Motor neuron (in vitro differentiated cells): Measurements from ENCODE around the gene ZNF683. TPM values are rescaled to one million over a fixed set of nuclear protein-coding genes. Genes with fewer than 3 reads are reported as not detected.

Source experiments
- ATAC-seq, 8 experiments: fragments of 200-7000 bp; cut with Tn5 transposase; replicated peaks in 6 of 8; 2 replicates each; pipeline ENCODE4 v1.8.0; 2021; ENCODE audit warnings: mild to moderate bottlenecking in 8 of 8, moderate library complexity in 8 of 8
- H3K27ac ChIP-seq, 2 donors: fragments of 250-450 bp; sonication (Bioruptor Pico); 2 replicates each; pipeline ENCODE4 v1.9.0; 2021; ENCODE audit warnings: antibody characterized with exemption in 2 of 2, mild to moderate bottlenecking in 2 of 2, moderate library complexity in 1 of 2
- H3K4me1 ChIP-seq, 2 donors: fragments of 250-450 bp; sonication (Bioruptor Pico); replicated peaks in 1 of 2; 2 replicates each; pipeline ENCODE4 v1.6.1; 2021; ENCODE audit warnings: antibody characterized with exemption in 2 of 2, mild to moderate bottlenecking in 2 of 2, moderate library complexity in 1 of 2
- H3K4me3 ChIP-seq, 5 donors: fragments of 250-450 bp; sonication (Bioruptor Pico); 2 replicates each; pipeline ENCODE4 v1.9.0; 2021; ENCODE audit warnings: antibody characterized with exemption in 5 of 5, mild to moderate bottlenecking in 5 of 5, moderate library complexity in 4 of 5
- WGBS, 10 experiments: fragments of 450-650 bp; shearing (Covaris generic); methylation state at CpG; one replicate each; pipeline ENCODE4 v1.0.0; 2022; 5-methylcytosine and 5-hydroxymethylcytosine counted together
- in situ Hi-C, 9 experiments: fragments of 400-800 bp; cut with MboI; loops; one replicate each; pipeline ENCODE4 v1.15.0; 2021; ENCODE audit warnings: low sequenced_read_pairs in 9 of 9, low pct_unique_long_range_greater_than_20kb in 2 of 9; ENCODE audit not compliant: unreplicated experiment in 9 of 9
- total RNA-seq, 8 experiments: library from RNA; unstranded; fragments of 300-600 nt; gene quantifications; 2 replicates each; pipeline versions ENCODE4 v1.2.3 to v1.2.4, GENCODE V29; 2022

The ZNF683 gene
- total RNA-seq, 8 experiments from 2014 or later: 0.27 to 1.4 (median 0.63) TPM; not detected in 3

- H3K4me1 ChIP-seq: peaks cover 2 to 3% of the 10 kb centered on the region in 2 donors
- no peak overlapping the region for H3K27ac ChIP-seq
- in situ Hi-C loops: no loop called here
- 0 to 100% (median 12%) methylated on average over 1 to 11 of the region's 16 CpGs; no CpG with 5 or more reads in 2 of the 10 experiments for WGBS, 10 experiments
- peak; percentile 88 to 98 (median 94) for ATAC-seq
- H3K4me3 ChIP-seq: no peak overlapping the region
Observed at GRCh38 chr1:26321315-26322041, 51.1 kb downstream of the ZNF683 start.

DNA sequence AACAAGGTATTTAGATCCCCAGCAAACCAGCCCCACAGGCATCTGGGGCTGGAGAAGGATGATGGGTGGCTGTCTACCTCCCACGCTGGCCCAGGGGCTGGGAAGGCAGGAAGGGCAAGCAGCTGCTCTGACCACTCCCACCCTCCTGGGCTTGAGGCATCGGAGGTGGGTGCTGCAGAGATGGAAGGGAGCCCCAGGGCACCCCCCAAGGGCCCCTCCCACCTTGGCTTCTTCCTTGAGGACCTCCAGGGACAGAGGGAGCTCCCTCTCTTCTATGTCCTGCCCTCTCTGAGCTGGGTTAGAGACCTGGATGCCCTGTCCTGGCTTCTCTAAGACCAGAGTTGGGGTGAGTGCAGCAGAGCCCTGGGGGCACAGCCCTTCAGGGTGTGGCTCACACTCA, 51.7 kb downstream of the ZNF683 start:
- WGBS, 10 experiments: 40% methylated on average over 1 of the region's 2 CpGs; no CpG with 5 or more reads in 9 of the 10 experiments
- no peak overlapping the region for H3K27ac ChIP-seq
- peak in 5 of 8 experiments; percentile 5 to 55 (median 27) for ATAC-seq
- peaks cover 2 to 3% of the 10 kb centered on the region in 2 donors for H3K4me1 ChIP-seq
- in situ Hi-C loops: no loop called here
- H3K4me3 ChIP-seq: no peak overlapping the region

DNA sequence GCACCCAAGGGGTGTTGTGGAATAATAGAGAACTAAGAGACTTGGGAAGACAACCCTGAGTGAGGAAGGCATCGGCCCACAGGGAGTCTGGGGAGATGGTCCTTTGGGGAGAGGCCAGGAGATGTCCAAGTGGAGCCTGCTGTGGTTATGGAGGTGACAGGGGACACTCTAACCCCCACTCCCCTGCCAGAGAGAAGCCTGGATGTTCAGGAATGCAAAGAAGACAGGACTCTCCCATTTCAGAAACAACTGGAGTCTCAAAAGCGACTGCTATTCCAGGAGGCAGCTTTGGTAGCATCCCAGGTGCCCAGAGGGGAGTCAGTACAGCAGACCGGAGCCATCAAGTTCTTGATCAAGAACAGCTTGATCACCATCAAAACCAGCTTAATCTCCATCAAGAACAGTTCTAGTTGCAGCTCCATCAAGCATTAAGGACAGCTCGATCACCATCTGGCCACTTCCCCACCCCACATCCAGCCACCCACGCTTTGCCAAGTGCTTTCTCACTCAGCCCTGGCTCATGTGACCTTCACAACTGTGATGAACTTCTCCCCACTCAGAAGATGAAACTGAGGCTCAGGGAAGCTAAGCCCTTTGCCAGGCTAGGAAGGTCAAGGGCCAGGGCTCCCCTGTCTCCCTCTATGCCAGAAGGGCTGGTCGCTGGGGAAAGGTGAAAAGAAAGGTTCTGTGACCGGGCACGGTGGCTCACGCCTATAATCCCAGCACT, 54.0 kb downstream of the ZNF683 start:
- H3K27ac ChIP-seq: no peak overlapping the region
- ATAC-seq: peak in 2 of 8 experiments; percentile 15 to 21
- peaks cover 3 to 9% of the 10 kb centered on the region in 2 donors for H3K4me1 ChIP-seq
- H3K4me3 ChIP-seq: no peak overlapping the region
- 0 to 100% (median 74%) methylated on average over 1 to 5 of the region's 9 CpGs; no CpG with 5 or more reads in 2 of the 10 experiments for WGBS, 10 experiments
- in situ Hi-C loops: no loop called here

DNA sequence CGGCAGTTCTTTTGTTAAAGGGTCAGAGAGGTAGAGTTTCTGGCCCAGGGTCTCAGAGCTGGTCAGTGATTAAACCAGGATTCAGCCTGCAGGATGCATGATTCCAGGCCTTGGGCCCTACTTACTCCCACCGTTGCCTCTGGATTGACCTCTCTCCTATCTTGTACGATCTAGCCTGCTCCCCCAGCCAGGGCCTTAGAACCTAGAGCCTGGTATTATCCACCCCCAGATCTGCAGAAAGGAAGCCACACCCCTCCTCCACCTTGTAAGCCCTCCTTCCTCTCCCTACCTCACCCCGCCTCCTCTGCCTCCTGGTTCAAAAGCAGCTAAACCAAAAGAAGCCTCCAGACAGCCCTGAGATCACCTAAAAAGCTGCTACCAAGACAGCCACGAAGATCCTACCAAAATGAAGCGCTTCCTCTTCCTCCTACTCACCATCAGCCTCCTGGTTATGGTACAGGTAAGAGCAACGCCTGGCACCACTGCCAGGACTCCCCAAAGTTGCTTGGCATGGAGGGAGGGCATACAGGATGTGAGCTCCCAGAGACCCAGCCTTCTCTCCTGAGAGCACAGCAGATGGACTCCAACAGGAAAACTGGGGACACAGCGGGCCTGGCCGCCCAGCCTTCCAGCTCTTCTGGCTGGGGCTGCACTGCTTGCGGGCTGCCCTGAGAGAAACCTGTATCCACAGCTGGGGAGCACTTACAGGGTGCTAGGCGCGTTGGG, 54.8 kb downstream of the ZNF683 start, which contains the start of gene CD52:
CD52 (plus strand) TSS at position 347 of the 726 bp plus-strand sequence; CDS start at position 407, 60 bp downstream.
- no peak within 1 kb of the TSS for H3K4me3 ChIP-seq
- WGBS, 10 experiments: 42 to 100% (median 74%) methylated on average over 1 to 7 of the region's 12 CpGs
- H3K27ac ChIP-seq: no peak within 1 kb of the TSS
- in situ Hi-C loops: no loop called here
- peaks cover 3 to 9% of the 10 kb centered on the region in 2 donors for H3K4me1 ChIP-seq
- no peak for ATAC-seq

DNA sequence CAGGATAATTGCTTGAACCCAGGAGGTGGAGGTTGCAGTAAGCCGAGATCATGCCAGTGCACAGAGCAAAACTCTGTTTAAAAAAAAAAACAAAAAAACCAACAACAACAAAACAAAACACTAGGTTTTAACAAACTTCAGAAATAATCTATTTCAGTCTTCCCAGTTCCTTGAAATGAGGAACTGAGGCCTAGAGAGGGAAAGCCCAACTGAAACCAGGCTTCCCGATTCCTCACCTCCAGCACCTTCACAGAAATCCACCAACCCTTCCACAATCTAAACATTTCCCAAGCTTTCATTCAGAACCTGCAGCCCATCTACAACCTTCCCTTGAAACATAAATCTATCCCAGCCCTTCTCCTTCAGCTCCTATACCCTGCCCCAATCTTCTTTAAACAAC, 55.4 kb downstream of the ZNF683 start:
- no peak for ATAC-seq
- in situ Hi-C loops: no loop called here
- no peak overlapping the region for H3K27ac ChIP-seq
- no peak overlapping the region for H3K4me3 ChIP-seq
- WGBS, 10 experiments: 79 to 100% (median 91%) methylated on average over 1 to 2 of the region's 2 CpGs; no CpG with 5 or more reads in 2 of the 10 experiments
- H3K4me1 ChIP-seq: peaks cover 3 to 9% of the 10 kb centered on the region in 2 donors

DNA sequence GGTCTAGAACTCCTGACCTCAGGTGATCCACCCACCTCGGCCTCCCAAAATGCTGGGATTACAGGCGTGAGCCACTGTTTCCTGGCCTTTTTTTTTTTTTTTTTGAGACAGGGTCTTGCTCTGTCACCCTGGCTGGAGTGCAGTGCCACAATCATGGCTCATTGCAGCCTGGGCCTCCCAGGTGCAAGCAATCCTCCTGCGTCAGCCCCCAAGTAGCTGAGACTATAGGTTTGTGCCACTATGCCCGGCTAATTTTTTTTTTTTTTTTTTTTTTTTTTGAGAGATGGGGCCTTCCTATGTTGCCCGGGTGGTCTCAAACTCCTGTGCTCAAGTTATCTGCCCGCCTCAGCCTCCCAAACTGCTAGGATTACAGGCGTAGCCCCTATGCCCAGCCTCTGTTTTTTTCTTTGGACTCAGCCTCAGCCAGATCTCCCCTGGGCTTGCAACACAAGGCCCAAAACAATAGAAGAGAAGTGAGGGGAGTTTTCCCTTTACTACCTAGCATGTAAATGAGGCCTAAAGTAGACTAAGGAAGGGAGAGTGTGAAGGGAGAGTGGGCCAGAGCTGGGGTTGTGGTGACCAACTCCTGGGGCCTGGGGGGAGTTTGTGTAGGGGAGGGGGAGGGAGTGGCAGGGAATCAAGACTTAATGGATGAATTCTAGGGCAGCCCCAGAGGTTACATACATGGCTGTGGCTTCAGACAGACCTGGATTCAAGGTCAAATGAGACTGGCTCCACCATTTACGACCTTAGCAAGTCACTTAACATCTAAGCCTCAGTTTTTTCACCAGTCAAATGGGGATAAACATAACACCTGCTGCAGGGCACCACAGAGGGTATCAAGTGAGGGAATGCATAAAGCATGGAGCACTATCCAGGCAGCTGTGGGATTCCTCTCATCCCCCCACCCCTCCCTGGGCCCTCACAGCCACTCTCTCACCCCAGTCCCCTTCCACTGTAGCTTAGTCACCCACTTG, 56.4 kb downstream of the ZNF683 start:
- H3K4me3 ChIP-seq: no peak overlapping the region
- in situ Hi-C loops: no loop called here
- WGBS, 10 experiments: 17 to 95% (median 80%) methylated on average over 1 to 8 of the region's 8 CpGs; no CpG with 5 or more reads in 1 of the 10 experiments
- H3K4me1 ChIP-seq: peaks cover 0 to 7% of the 10 kb centered on the region in 2 donors
- H3K27ac ChIP-seq: no peak overlapping the region
- ATAC-seq: no peak

DNA sequence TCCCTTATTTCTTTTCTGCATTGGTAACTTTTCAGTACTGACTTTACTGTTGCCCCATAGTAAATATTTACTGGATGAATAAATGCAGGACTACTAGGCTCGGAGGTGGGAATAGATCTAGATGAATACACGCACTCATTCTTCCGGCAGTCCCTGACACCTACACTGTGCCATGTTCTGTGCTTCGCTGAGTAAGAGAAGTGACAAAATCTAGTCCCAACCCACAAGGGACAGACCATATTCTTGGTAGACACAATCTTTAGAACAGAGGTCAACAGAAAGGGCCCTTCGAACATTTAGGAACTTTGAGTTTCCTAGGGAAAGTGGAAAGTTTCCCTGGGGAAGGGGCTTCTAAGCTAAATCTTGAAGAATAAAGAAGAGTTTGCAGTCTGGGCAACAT, 58.0 kb downstream of the ZNF683 start:
- no peak overlapping the region for H3K4me3 ChIP-seq
- no peak for ATAC-seq
- in situ Hi-C loops: no loop called here
- WGBS, 10 experiments: 80 to 100% (median 91%) methylated on average over 1 to 5 of the region's 5 CpGs; no CpG with 5 or more reads in 4 of the 10 experiments
- H3K4me1 ChIP-seq: peaks cover 0 to 7% of the 10 kb centered on the region in 2 donors
- H3K27ac ChIP-seq: no peak overlapping the region

Other genes with a start within 250 kb of the ZNF683 start
- 1 to 10 TPM in 1 of 8 experiments, under 1 TPM in 7; 0.15 to 1.1 (median 0.52) TPM for gene FAM110D, start 213.7 kb downstream of the ZNF683 start, total RNA-seq
- 1 to 10 TPM in 2 of 8 experiments, under 1 TPM in 3, not detected in 3; 0.54 to 1.3 (median 0.92) TPM for gene C1orf232, start 203.8 kb downstream of the ZNF683 start, total RNA-seq
- 100 to 1,000 TPM in 1 of 8 experiments, 10 to 100 TPM in 7; 29.9 to 109 (median 47.4) TPM for gene ZNF593, start 202.8 kb downstream of the ZNF683 start, total RNA-seq
- gene ZNF593OS, start 200.9 kb downstream of the ZNF683 start, total RNA-seq: 1 to 10 TPM in 7 of 8 experiments, under 1 TPM in 1; 0.54 to 5.7 (median 3.5) TPM
- 1 to 10 TPM in 5 of 8 experiments, under 1 TPM in 3; 0.24 to 5.2 (median 2.1) TPM for gene CNKSR1, start 195.3 kb downstream of the ZNF683 start, total RNA-seq
- under 1 TPM in 2 of 8 experiments, not detected in 6; 0.08 to 0.52 TPM for gene CATSPER4, start 182.1 kb downstream of the ZNF683 start, total RNA-seq
- 10 to 100 TPM in 7 of 8 experiments, 1 to 10 TPM in 1; 8.6 to 39.1 (median 19.6) TPM for gene CEP85, start 138.6 kb downstream of the ZNF683 start, total RNA-seq
- 100 to 1,000 TPM in 1 of 8 experiments, 10 to 100 TPM in 7; 34.1 to 125 (median 45.5) TPM for gene SH3BGRL3, start 92.7 kb downstream of the ZNF683 start, total RNA-seq
- 10 to 100 TPM in 6 of 8 experiments, 1 to 10 TPM in 2; 5.0 to 28.2 (median 13.7) TPM for gene UBXN11, start 66.1 kb downstream of the ZNF683 start, total RNA-seq
- gene CD52, start 54.8 kb downstream of the ZNF683 start, total RNA-seq: under 1 TPM in 3 of 8 experiments, not detected in 5; 0.49 to 0.76 (median 0.71) TPM
- gene CRYBG2, start 18.6 kb downstream of the ZNF683 start, total RNA-seq: 1 to 10 TPM in 5 of 8 experiments, under 1 TPM in 3; 0.25 to 3.5 (median 2.1) TPM
- gene LIN28A, start 38.1 kb upstream of the ZNF683 start, total RNA-seq: 10 to 100 TPM in 1 of 8 experiments, 1 to 10 TPM in 3, under 1 TPM in 4; 0.14 to 66.0 (median 2.9) TPM
- gene DHDDS, start 59.6 kb upstream of the ZNF683 start, total RNA-seq: 10 to 100 TPM; 42.7 to 86.2 (median 53.1) TPM
- gene HMGN2, start 99.7 kb upstream of the ZNF683 start, total RNA-seq: 1,000 to 10,000 TPM in 1 of 8 experiments, 100 to 1,000 TPM in 7; 105 to 1,573 (median 517) TPM
- 10 to 100 TPM in 2 of 8 experiments, 1 to 10 TPM in 6; 1.5 to 11.7 (median 6.0) TPM for gene RPS6KA1, start 157.0 kb upstream of the ZNF683 start, total RNA-seq